BJ (cell line): ENCODE measurements around the gene TINCR. TPM values are rescaled to one million over a fixed set of nuclear protein-coding genes. Genes with fewer than 3 reads are reported as not detected.

Experiments used
- CTCF ChIA-PET: fragments of 350-600 bp; formaldehyde crosslinking; extraction: SDS; loops from one replicate; lab custom pipeline; 2021; ENCODE audit warnings: antibody characterized with exemption, inconsistent platforms; lab: Yijun Ruan, JAX
- POLR2A ChIA-PET: fragments of 300-600 bp; sonication (Branson Sonifier 250); formaldehyde crosslinking; extraction: SDS; loops from one replicate; lab custom pipeline; 2021; ENCODE audit warnings: antibody characterized with exemption; lab: Charles Lee
- DNase-seq: peaks from one replicate; pipeline ENCODE4 v3.0.0-alpha.2; 2011; ENCODE audit warnings: low read depth
- H3K27me3 ChIP-seq: 2 replicates; pipeline ENCODE4 v1.6.0; 2011; ENCODE audit warnings: low read length; ENCODE audit not compliant: control insufficient read depth, insufficient read depth
- H3K36me3 ChIP-seq: 2 replicates; pipeline ENCODE4 v1.5.1; 2011; ENCODE audit warnings: low read length; ENCODE audit not compliant: control insufficient read depth, insufficient read depth
- H3K4me3 ChIP-seq: 2 replicates; pipeline ENCODE4 v1.5.1; 2011; ENCODE audit warnings: low read depth, mild to moderate bottlenecking, control low read depth, low read length
- polyA plus RNA-seq: library from polyadenylated mRNA; depleted of rRNA; stranded (reverse); fragments of >200 nt; gene quantifications from 2 replicates; pipeline ENCODE4 v1.2.3, GENCODE V29; 2011
- TF ChIP-seq, protein P1 (sequence below): IDR thresholded peaks from 2 replicates; pipeline ENCODE4 v1.5.1; 2011; ENCODE audit warnings: low read depth, mild to moderate bottlenecking, control low read depth, inconsistent platforms, low read length, moderate library complexity; ENCODE audit not compliant: insufficient read depth

Gene TINCR
- polyA plus RNA-seq, 1 experiment: 0.23 TPM

DNA sequence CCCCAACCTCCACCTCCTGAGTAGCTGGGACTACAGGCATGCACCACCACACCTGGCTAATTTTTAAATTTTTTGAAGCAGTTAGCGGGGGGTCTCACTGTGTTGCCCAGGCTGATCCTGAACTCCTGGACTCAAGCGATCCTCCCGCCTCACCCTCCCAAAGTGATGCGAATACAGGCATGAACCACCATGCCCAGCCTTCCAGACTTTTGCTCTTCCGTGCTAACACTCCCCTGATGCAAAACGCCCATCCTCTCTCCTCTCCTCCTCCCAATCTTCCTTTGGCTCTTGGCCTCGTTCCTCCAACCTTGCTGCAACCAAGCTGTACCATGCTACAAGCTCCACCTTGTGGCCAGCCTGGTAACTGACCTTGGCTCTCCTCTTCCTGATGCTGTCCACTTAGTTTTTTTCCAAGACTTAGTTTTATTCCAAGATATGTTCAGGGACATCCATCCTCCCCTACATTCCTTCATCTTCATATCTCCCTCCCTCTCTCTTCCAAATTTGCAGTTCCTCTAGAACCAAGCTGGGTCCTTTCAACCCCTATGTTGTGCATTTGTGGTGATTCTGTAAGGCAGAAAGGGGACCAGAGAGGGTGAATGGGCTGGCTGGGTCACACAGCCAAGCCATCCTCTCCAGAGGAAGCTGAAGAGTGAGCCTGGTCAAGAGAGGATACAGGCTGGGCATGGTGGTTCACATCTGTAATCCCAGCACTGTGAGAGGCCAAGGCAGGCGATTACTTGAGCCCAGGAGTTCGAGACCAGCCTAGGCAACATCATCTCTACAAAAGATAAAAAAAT lies 32.8 kb downstream of the TINCR start:
- no peak for DNase-seq
- ChIA-PET CTCF (interaction anchor here (0.6 kb wide), 1 partner anchor 269 kb away, joined by 3 read pairs; no protein-coding TSS in a partner anchor), POLR2A (no interaction called here)
- H3K36me3 ChIP-seq: no peaks in the 10 kb centered on the region
- no peaks in the 10 kb centered on the region for H3K27me3 ChIP-seq
- no peak overlapping the region for H3K4me3 ChIP-seq
- TF ChIP-seq, protein P1, sequence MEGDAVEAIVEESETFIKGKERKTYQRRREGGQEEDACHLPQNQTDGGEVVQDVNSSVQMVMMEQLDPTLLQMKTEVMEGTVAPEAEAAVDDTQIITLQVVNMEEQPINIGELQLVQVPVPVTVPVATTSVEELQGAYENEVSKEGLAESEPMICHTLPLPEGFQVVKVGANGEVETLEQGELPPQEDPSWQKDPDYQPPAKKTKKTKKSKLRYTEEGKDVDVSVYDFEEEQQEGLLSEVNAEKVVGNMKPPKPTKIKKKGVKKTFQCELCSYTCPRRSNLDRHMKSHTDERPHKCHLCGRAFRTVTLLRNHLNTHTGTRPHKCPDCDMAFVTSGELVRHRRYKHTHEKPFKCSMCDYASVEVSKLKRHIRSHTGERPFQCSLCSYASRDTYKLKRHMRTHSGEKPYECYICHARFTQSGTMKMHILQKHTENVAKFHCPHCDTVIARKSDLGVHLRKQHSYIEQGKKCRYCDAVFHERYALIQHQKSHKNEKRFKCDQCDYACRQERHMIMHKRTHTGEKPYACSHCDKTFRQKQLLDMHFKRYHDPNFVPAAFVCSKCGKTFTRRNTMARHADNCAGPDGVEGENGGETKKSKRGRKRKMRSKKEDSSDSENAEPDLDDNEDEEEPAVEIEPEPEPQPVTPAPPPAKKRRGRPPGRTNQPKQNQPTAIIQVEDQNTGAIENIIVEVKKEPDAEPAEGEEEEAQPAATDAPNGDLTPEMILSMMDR: peak; percentile 43

DNA sequence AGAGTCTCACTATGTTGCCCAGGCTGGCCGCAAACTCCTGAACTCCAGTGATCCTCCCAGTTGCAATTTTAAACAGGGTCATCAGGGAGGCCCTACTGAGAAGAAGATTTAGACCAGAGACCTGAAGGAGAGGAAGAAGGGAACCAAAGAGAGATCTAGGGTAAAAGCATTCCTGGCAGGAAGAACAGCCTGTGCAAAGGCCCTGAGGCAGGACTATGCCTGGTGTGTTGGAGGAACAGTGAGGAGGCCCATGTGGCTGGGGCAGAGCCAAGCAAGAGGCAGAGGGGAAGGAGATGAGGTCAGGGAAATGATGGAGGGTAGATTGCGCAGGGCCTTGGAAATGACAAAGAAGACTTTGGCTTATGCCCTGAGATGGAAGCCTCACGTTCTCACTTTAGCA lies 34.5 kb downstream of the TINCR start:
- no peak for DNase-seq
- ChIA-PET CTCF (no interaction called here), POLR2A (no interaction called here)
- no peak overlapping the region for H3K4me3 ChIP-seq
- no peaks in the 10 kb centered on the region for H3K36me3 ChIP-seq
- TF ChIP-seq, protein P1: no peak
- no peaks in the 10 kb centered on the region for H3K27me3 ChIP-seq

DNA sequence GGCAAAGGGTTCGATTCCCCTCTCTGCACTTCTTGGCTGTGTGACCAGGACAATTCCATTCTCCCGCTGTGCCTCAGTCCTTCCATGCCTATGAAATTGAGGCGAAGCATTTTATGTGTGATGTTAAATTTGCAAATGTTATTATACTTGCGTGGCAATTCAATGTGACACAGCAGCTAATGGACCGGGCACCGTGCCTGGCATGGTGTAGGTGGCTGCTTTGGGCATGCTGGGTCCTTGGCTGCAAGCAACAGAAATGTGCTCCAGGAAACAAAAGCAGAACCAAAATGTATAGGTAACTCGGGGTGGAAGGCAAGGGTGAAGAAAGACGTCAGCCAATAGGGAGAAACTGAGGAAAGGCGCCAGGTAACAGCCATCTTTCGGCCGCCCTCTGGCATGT lies 37.1 kb downstream of the TINCR start:
- POLR2A ChIA-PET: no interaction called here
- Histone ChIP-seq H3K4me3 (no peak overlapping the region), H3K27me3 (no peaks in the 10 kb centered on the region), H3K36me3 (no peaks in the 10 kb centered on the region)
- TF ChIP-seq, protein P1: no peak
- DNase-seq: no peak
- CTCF ChIA-PET: interaction anchor here (0.7 kb wide), 1 partner anchor 20 kb away, joined by 3 read pairs; no protein-coding TSS in a partner anchor

DNA sequence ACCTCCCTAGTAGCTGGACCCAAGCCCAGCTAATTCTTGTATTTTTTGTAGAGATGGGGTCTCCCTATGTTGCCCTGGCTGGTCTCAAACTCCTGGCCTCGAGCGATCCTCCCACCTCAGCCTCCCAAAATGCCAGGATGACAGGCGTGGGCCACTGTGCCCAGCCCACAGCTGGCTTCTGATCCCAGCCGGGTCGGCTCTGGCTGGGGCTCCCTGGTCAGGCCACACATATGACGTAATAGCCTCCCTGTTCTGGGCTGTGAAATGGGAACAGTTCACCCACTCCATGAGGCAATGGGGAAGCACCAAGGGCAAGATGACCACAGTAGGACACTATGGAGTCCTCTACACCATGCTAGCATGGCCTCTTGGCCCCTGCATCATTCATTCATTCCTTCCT lies 41.1 kb downstream of the TINCR start:
- H3K36me3 ChIP-seq: no peaks in the 10 kb centered on the region
- TF ChIP-seq, protein P1: no peak
- ChIA-PET POLR2A (no interaction called here), CTCF (interaction anchor here (0.6 kb wide), 1 partner anchor 79 kb away, joined by 3 read pairs; no protein-coding TSS in a partner anchor)
- DNase-seq: no peak
- H3K27me3 ChIP-seq: peaks cover 1% of the 10 kb centered on the region; the same call in 1 of the 2 replicates
- no peak overlapping the region for H3K4me3 ChIP-seq

DNA sequence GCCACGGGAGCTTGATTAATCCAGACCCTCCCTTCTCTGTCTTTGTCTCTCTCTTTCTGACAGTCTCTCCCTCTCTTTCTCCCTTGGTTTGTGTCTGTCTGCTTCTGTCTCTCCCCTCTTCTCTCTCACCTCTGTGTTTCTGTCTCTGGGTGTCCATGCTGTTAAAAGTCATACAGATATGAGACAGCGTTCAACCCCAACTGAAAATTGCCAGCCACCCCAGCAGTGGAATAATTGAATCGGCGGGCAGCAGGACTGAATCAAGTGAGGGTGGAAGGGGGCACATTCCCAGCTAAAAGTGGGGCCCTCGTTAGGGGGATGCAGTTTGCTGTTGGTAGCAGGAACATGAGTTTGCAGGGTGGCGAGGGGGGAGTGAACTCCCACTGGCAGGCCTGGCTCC lies 43.7 kb downstream of the TINCR start:
- no peaks in the 10 kb centered on the region for H3K36me3 ChIP-seq
- ChIA-PET POLR2A (no interaction called here), CTCF (no interaction called here)
- peaks cover 1% of the 10 kb centered on the region; the same call in 1 of the 2 replicates for H3K27me3 ChIP-seq
- TF ChIP-seq, protein P1: no peak
- no peak overlapping the region for H3K4me3 ChIP-seq
- DNase-seq: no peak
